H1 (cell line): Measurements from ENCODE around the gene DAG1. TPM values are rescaled to one million over a fixed set of nuclear protein-coding genes. Genes with fewer than 3 reads are reported as not detected.

Experiments used
- CTCF ChIA-PET: fragments of 300-600 bp; sonication (Branson Sonifier 250); formaldehyde crosslinking; loops from one replicate; lab custom pipeline; 2021; ENCODE audit not compliant: partially characterized antibody; lab: Charles Lee
- POLR2A ChIA-PET: fragments of 300-600 bp; sonication (Branson Sonifier 250); formaldehyde crosslinking; loops from one replicate; lab custom pipeline; 2021; ENCODE audit warnings: inconsistent platforms; ENCODE audit not compliant: partially characterized antibody; lab: Charles Lee
- DNase-seq, 2 experiments: peaks; one replicate each; pipeline versions ENCODE4 v3.0.0 to v3.0.0-alpha.2; 2010 to 2022; ENCODE audit warnings: low spot score in 2 of 2, low read depth in 1 of 2, mixed read lengths in 1 of 2
- FAIRE-seq: peaks from 2 replicates; lab custom pipeline; 2011; peaks lifted over from hg19 to GRCh38; lab: Jason Lieb, UNC
- H2AFZ ChIP-seq: 2 replicates; pipeline ENCODE4 v1.8.1; 2012; ENCODE audit warnings: low read length, inconsistent platforms
- H2AK5ac ChIP-seq: 2 replicates; pipeline ENCODE4 v1.6.1; 2013; ENCODE audit warnings: low read depth, low read length
- H2BK120ac ChIP-seq: replicated peaks from 2 replicates; pipeline ENCODE3; 2013; ENCODE audit warnings: low read depth, low read length, inconsistent platforms
- H2BK12ac ChIP-seq: 2 replicates; pipeline ENCODE4 v1.6.1; 2013; ENCODE audit warnings: low read depth, low read length
- H2BK15ac ChIP-seq: 2 replicates; pipeline ENCODE4 v1.6.1; 2013; ENCODE audit warnings: low read length
- H2BK20ac ChIP-seq: 2 replicates; pipeline ENCODE4 v1.6.1; 2013; ENCODE audit warnings: low read length
- H2BK5ac ChIP-seq: 2 replicates; pipeline ENCODE4 v1.6.1; 2013; ENCODE audit warnings: low read depth, low read length
- H3K14ac ChIP-seq: 2 replicates; pipeline ENCODE4 v1.6.1; 2013; ENCODE audit warnings: inconsistent platforms; ENCODE audit not compliant: insufficient read length
- H3K18ac ChIP-seq: 2 replicates; pipeline ENCODE4 v1.6.1; 2013; ENCODE audit warnings: low read length; ENCODE audit errors: extremely low read depth
- H3K23ac ChIP-seq: 2 replicates; pipeline ENCODE4 v1.6.1; 2013; ENCODE audit warnings: inconsistent platforms; ENCODE audit not compliant: insufficient read length
- H3K23me2 ChIP-seq: 2 replicates; pipeline ENCODE4 v1.6.1; 2013; ENCODE audit warnings: low read depth, low read length
- H3K27ac ChIP-seq: 2 replicates; pipeline ENCODE4 v1.6.1; 2011; ENCODE audit warnings: low read depth, low read length, inconsistent platforms
- H3K27me3 ChIP-seq, 4 experiments: replicated peaks in 1 of 4; 1 replicate in 1 of 4; 2 replicates in 3 of 4; pipeline versions ENCODE4 v1.6.1 to v1.8.1; 2011 to 2013; ENCODE audit warnings: low read length in 3 of 4, mild to moderate bottlenecking in 3 of 4, inconsistent platforms in 2 of 4, mixed read lengths in 2 of 4, moderate library complexity in 1 of 4; ENCODE audit not compliant: control insufficient read depth in 3 of 4, insufficient read depth in 3 of 4; ENCODE audit errors: extremely low read depth in 1 of 4
- H3K36me3 ChIP-seq, 4 experiments: 2 replicates each; pipeline versions ENCODE4 v1.6.1 to v1.8.1; 2011 to 2013; ENCODE audit warnings: mild to moderate bottlenecking in 4 of 4, low read length in 3 of 4, moderate library complexity in 2 of 4, control low read depth in 1 of 4, inconsistent platforms in 1 of 4; ENCODE audit not compliant: insufficient read depth in 4 of 4, control insufficient read depth in 2 of 4
- H3K4ac ChIP-seq: replicated peaks from 2 replicates; pipeline ENCODE3; 2013; ENCODE audit warnings: low read length, low read depth, mixed read lengths, inconsistent platforms; ENCODE audit not compliant: insufficient read length
- H3K4me1 ChIP-seq, 4 experiments: replicated peaks in 1 of 4; 1 replicate in 1 of 4; 2 replicates in 3 of 4; pipeline versions ENCODE4 v1.6.1 to v1.8.1; 2011 to 2013; ENCODE audit warnings: low read length in 3 of 4, inconsistent platforms in 2 of 4, mixed read lengths in 1 of 4; ENCODE audit not compliant: insufficient read depth in 4 of 4, control insufficient read depth in 3 of 4
- H3K4me2 ChIP-seq, 2 experiments: 2 replicates each; pipeline versions ENCODE4 v1.6.1 to v1.8.1; 2011 to 2013; ENCODE audit warnings: low read depth in 2 of 2, low read length in 2 of 2, control low read depth in 1 of 2, inconsistent platforms in 1 of 2, mild to moderate bottlenecking in 1 of 2; ENCODE audit not compliant: insufficient read depth in 1 of 2
- H3K4me3 ChIP-seq, 4 experiments: fragments of 200-600, 300-600 bp in 1 of 4; sonication (generic), shearing (Covaris generic), sonication (Bioruptor Twin) in 1 of 4; 2 replicates each; pipeline versions ENCODE4 v1.5.1 to v1.8.1; 2011 to 2016; ENCODE audit warnings: low read length in 4 of 4, low read depth in 3 of 4, control low read depth in 2 of 4, inconsistent platforms in 2 of 4, mild to moderate bottlenecking in 2 of 4, mixed read lengths in 1 of 4, moderate library complexity in 1 of 4; ENCODE audit not compliant: insufficient read depth in 2 of 4; ENCODE audit errors: extremely low read depth in 1 of 4
- H3K56ac ChIP-seq: replicated peaks from 2 replicates; pipeline ENCODE3; 2013; ENCODE audit warnings: low read depth, mild to moderate bottlenecking, mixed read lengths, low read length, inconsistent platforms; ENCODE audit not compliant: insufficient read length
- H3K79me1 ChIP-seq: 2 replicates; pipeline ENCODE4 v1.6.1; 2013; ENCODE audit warnings: low read depth, low read length, control low read depth
- H3K79me2 ChIP-seq, 2 experiments: 2 replicates each; pipeline versions ENCODE4 v1.6.1 to v1.8.1; 2012 to 2013; ENCODE audit warnings: low read length in 2 of 2, mild to moderate bottlenecking in 2 of 2, inconsistent platforms in 1 of 2; ENCODE audit not compliant: insufficient read depth in 2 of 2, control insufficient read depth in 1 of 2
- H3K9ac ChIP-seq, 4 experiments: replicated peaks in 1 of 4; 1 replicate in 1 of 4; 2 replicates in 3 of 4; pipeline versions ENCODE4 v1.6.1 to v1.8.1; 2011 to 2013; ENCODE audit warnings: low read depth in 3 of 4, low read length in 3 of 4, control low read depth in 2 of 4, mild to moderate bottlenecking in 2 of 4, moderate library complexity in 2 of 4, inconsistent platforms in 1 of 4; ENCODE audit errors: extremely low read depth in 1 of 4
- H3K9me3 ChIP-seq, 2 experiments: 2 replicates each; pipeline versions ENCODE4 v1.6.1 to v1.8.1; 2012 to 2013; ENCODE audit warnings: mild to moderate bottlenecking in 2 of 2, moderate library complexity in 2 of 2, control low read depth in 1 of 2, inconsistent platforms in 1 of 2, low read depth in 1 of 2, low read length in 1 of 2, mixed read lengths in 1 of 2; ENCODE audit not compliant: insufficient read depth in 2 of 2
- H4K20me1 ChIP-seq, 2 experiments: replicated peaks in 1 of 2; 2 replicates each; pipeline versions ENCODE3 to v1.8.1; 2011 to 2013; ENCODE audit warnings: inconsistent platforms in 2 of 2, low read length in 2 of 2, mild to moderate bottlenecking in 1 of 2; ENCODE audit not compliant: insufficient read depth in 2 of 2, control insufficient read depth in 1 of 2
- H4K5ac ChIP-seq: 2 replicates; pipeline ENCODE4 v1.6.1; 2013; ENCODE audit warnings: low read length, low read depth, mixed read lengths, inconsistent platforms; ENCODE audit not compliant: insufficient read length
- H4K8ac ChIP-seq: 2 replicates; pipeline ENCODE4 v1.8.0; 2013; ENCODE audit warnings: mild to moderate bottlenecking, moderate library complexity, low read length, inconsistent platforms; ENCODE audit not compliant: insufficient read depth; ENCODE audit errors: extremely low read depth
- H4K91ac ChIP-seq: replicated peaks from 2 replicates; pipeline ENCODE3; 2013; ENCODE audit warnings: low read length, mixed read lengths, inconsistent platforms; ENCODE audit not compliant: insufficient read length
- CTBP2 ChIP-seq: IDR thresholded peaks from 2 replicates; pipeline ENCODE4 v1.7.0; 2011; ENCODE audit warnings: borderline replicate concordance, mild to moderate bottlenecking, moderate library complexity, mixed read lengths, low read length; ENCODE audit not compliant: insufficient read depth, insufficient read length
- EP300 ChIP-seq, 2 experiments: IDR thresholded peaks; 1 replicate in 1 of 2; 2 replicates in 1 of 2; pipeline ENCODE4 v1.6.1; 2011 to 2012; ENCODE audit warnings: low read depth in 2 of 2, low read length in 2 of 2, mild to moderate bottlenecking in 2 of 2, borderline replicate concordance in 1 of 2, inconsistent platforms in 1 of 2, moderate library complexity in 1 of 2
- GTF2F1 ChIP-seq: IDR thresholded peaks from 2 replicates; pipeline ENCODE4 v1.6.1; 2012; ENCODE audit warnings: low read depth, low read length, improper control_type of control experiment, borderline replicate concordance
- HDAC6 ChIP-seq: IDR thresholded peaks from one replicate; pipeline ENCODE4 v1.7.1; 2012; ENCODE audit warnings: low read depth, mild to moderate bottlenecking, inconsistent platforms, low read length, moderate library complexity
- JUN ChIP-seq: IDR thresholded peaks from 2 replicates; pipeline ENCODE4 v1.6.1; 2011; ENCODE audit warnings: low read depth, mild to moderate bottlenecking, improper control_type of control experiment, low read length
- JUND ChIP-seq: IDR thresholded peaks from 2 replicates; pipeline ENCODE4 v1.6.1; 2011; ENCODE audit warnings: mild to moderate bottlenecking, improper control_type of control experiment, low read length
- MAFK ChIP-seq: IDR thresholded peaks from 2 replicates; pipeline ENCODE4 v1.6.1; 2012; ENCODE audit warnings: low read depth, mild to moderate bottlenecking, improper control_type of control experiment, low read length
- RFX5 ChIP-seq: IDR thresholded peaks from 2 replicates; pipeline ENCODE4 v1.6.1; 2011; ENCODE audit warnings: low read depth, low read length, improper control_type of control experiment, borderline replicate concordance
- RXRA ChIP-seq: IDR thresholded peaks from 2 replicates; pipeline ENCODE4 v1.6.1; 2011; ENCODE audit warnings: low read depth, mild to moderate bottlenecking, low read length, moderate library complexity; ENCODE audit not compliant: insufficient read depth
- SAP30 ChIP-seq: fragments of 300-600 bp; sonication (generic); IDR thresholded peaks from 2 replicates; pipeline ENCODE4 v1.7.1; 2012; ENCODE audit warnings: low read length, moderate library complexity, mild to moderate bottlenecking, inconsistent platforms; ENCODE audit not compliant: insufficient read depth, insufficient replicate concordance
- SP4 ChIP-seq: IDR thresholded peaks from 2 replicates; pipeline ENCODE4 v1.6.1; 2012; ENCODE audit warnings: low read length, inconsistent platforms
- SUZ12 ChIP-seq: fragments of 200-600 bp; sonication (generic); IDR thresholded peaks from 2 replicates; pipeline ENCODE4 v1.6.1; 2012; ENCODE audit warnings: mild to moderate bottlenecking, inconsistent platforms, low read length, moderate library complexity, mixed read lengths
- TAF7 ChIP-seq: optimal IDR thresholded peaks from 2 replicates; pipeline ENCODE3; 2011; ENCODE audit warnings: low read depth, mild to moderate bottlenecking, inconsistent platforms, low read length, moderate library complexity, borderline replicate concordance
- WGBS, 2 experiments: shearing (Covaris generic) in 1 of 2; methylation state at CpG; one replicate each; pipeline versions ENCODE4 v1.1.6 to v1.1.7; 2013 to 2015; ENCODE audit warnings: low lambda C conversion rate in 2 of 2, mixed read lengths in 2 of 2, inconsistent platforms in 1 of 2, low coverage in 1 of 2, missing lambda C conversion rate in 1 of 2; ENCODE audit not compliant: insufficient replicate concordance in 2 of 2, insufficient coverage in 1 of 2, insufficient read length in 1 of 2; ENCODE audit errors: extremely low coverage in 1 of 2, missing lambda C conversion rate in 1 of 2; 5-methylcytosine and 5-hydroxymethylcytosine counted together
- polyA plus RNA-seq, 7 experiments: library from polyadenylated mRNA; depleted of rRNA in 3 of 7; stranded (reverse) in 5 of 7; unstranded in 2 of 7; fragments of >200 nt in 5 of 7; fragments of 200-250 nt in 2 of 7; gene quantifications; 1 replicate in 5 of 7; 2 replicates in 1 of 7; 4 replicates in 1 of 7; pipeline versions ENCODE4 v1.2.1 to v1.2.3, GENCODE V29; 2011 to 2013; ENCODE audit warnings: missing spikeins in 2 of 7, mixed read lengths in 2 of 7
- total RNA-seq: library from RNA; stranded (reverse); fragmentation: NEBNext Ultra II Directional; extraction: Animal tissue kit (Norgen Biotek cat#: 25700); gene quantifications from 2 replicates; pipeline ENCODE4 v1.2.1, GENCODE V29; 2021

Gene DAG1
- total and polyA plus RNA-seq, 2 of the 8 experiments (the other 6 are each of a cell fraction or from before 2014, with no cell fraction given), result 97.5 to 138 TPM

DNA sequence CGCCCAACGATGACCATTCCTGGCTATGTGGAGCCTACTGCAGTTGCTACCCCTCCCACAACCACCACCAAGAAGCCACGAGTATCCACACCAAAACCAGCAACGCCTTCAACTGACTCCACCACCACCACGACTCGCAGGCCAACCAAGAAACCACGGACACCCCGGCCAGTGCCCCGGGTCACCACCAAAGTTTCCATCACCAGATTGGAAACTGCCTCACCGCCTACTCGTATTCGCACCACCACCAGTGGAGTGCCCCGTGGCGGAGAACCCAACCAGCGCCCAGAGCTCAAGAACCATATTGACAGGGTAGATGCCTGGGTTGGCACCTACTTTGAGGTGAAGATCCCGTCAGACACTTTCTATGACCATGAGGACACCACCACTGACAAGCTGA lies 61.6 kb downstream of the DAG1 start:
- no peak overlapping the region for H3K14ac ChIP-seq
- DNase-seq (no peak), FAIRE-seq (no peak)
- CTCF ChIA-PET, result interaction anchor here (0.6 to 2.5 kb wide), 4 partner anchors 8 to 411 kb away, joined by 3 to 8 read pairs (median 6); partner anchors contain the start of gene USP19
- no peak overlapping the region for H4K8ac ChIP-seq
- H3K4me1 ChIP-seq, result peaks cover 0 to 20% (median 5%) of the 10 kb centered on the region in 4 experiments; a peak in 6 of 7 replicates
- no peak overlapping the region for H3K56ac ChIP-seq
- H3K23ac ChIP-seq, result no peak overlapping the region
- no peak overlapping the region for H4K91ac ChIP-seq
- peaks cover 9 to 11% of the 10 kb centered on the region in 2 experiments for H4K20me1 ChIP-seq
- H3K27me3 ChIP-seq, result no peaks in the 10 kb centered on the region
- H3K9me3 ChIP-seq, result no peaks in the 10 kb centered on the region
- H3K4me2 ChIP-seq, result no peak overlapping the region
- H3K9ac ChIP-seq, result no peak overlapping the region
- POLR2A ChIA-PET, result interaction anchor here (1.2 kb wide), 1 partner anchor 138 kb away, joined by 4 read pairs; no protein-coding TSS in a partner anchor
- H2BK15ac ChIP-seq, result no peak overlapping the region
- peaks cover 14 to 29% (median 22%) of the 10 kb centered on the region in 4 experiments for H3K36me3 ChIP-seq
- 95% methylated on average over 16 of the region's 16 CpGs; no CpG with 5 or more reads in 1 of the 2 experiments for WGBS, 2 experiments
- no peak overlapping the region for H3K27ac ChIP-seq
- no peak overlapping the region for H3K4ac ChIP-seq
- H2AK5ac ChIP-seq, result no peak overlapping the region
- no peak overlapping the region for H3K18ac ChIP-seq
- H2BK12ac ChIP-seq, result no peak overlapping the region
- peaks cover 4% of the 10 kb centered on the region; the same call in 1 of the 2 replicates for H3K79me1 ChIP-seq
- H3K4me3 ChIP-seq, result no peak overlapping the region
- no peak overlapping the region for H2BK20ac ChIP-seq
- peaks cover 0 to 7% of the 10 kb centered on the region in 2 experiments; a peak in 1 of 4 replicates for H3K79me2 ChIP-seq
- H4K5ac ChIP-seq, result no peak overlapping the region
- no peak overlapping the region for H2BK120ac ChIP-seq
- no peak overlapping the region; the same call in 1 of the 2 replicates for H2BK5ac ChIP-seq
- H3K23me2 ChIP-seq, result no peaks in the 10 kb centered on the region
- H2AFZ ChIP-seq, result no peak overlapping the region
- no peak for TF ChIP-seq SAP30
- no peak for TF ChIP-seq SUZ12
- TF ChIP-seq RXRA, result no peak
- TF ChIP-seq JUN, result no peak
- no peak for TF ChIP-seq MAFK
- TF ChIP-seq JUND, result no peak
- TF ChIP-seq EP300 (IDR thresholded peaks at IDR 0.05; ENCODE audit: borderline replicate concordance in 1 of 2, low read depth in 2 of 2, low read length in 2 of 2), result no peak
- no peak for TF ChIP-seq TAF7
- TF ChIP-seq SP4, result no peak
- TF ChIP-seq HDAC6, result no peak
- TF ChIP-seq GTF2F1, result no peak
- TF ChIP-seq CTBP2, result no peak
- TF ChIP-seq RFX5, result no peak
